Tibial nerve (tissue), 4 donors: ENCODE results near the gene RIN3.

Experiments used
- EP300 ChIP-seq, 2 donors: sonication (generic); formaldehyde crosslinking; IDR thresholded peaks; one replicate each; pipeline ENCODE4 v1.6.1; 2017; ENCODE audit warnings: antibody characterized with exemption in 2 of 2, mild to moderate bottlenecking in 1 of 2
- POLR2A ChIP-seq, 2 donors: fragments of 450-650 bp; IDR thresholded peaks; one replicate each; pipeline ENCODE4 v1.6.1; 2017; ENCODE audit warnings: antibody characterized with exemption in 2 of 2, mild to moderate bottlenecking in 2 of 2, moderate library complexity in 2 of 2
- TF ChIP-seq, protein P1 (sequence below), 5 experiments: fragments of 200-600 bp in 3 of 5; fragments of 450-650 bp in 2 of 5; sonication (generic) in 3 of 5; IDR thresholded peaks; one replicate each; pipeline ENCODE4 v1.5.1; 2016 to 2019; ENCODE audit warnings: antibody characterized with exemption in 5 of 5, mild to moderate bottlenecking in 3 of 5, moderate library complexity in 2 of 5

DNA sequence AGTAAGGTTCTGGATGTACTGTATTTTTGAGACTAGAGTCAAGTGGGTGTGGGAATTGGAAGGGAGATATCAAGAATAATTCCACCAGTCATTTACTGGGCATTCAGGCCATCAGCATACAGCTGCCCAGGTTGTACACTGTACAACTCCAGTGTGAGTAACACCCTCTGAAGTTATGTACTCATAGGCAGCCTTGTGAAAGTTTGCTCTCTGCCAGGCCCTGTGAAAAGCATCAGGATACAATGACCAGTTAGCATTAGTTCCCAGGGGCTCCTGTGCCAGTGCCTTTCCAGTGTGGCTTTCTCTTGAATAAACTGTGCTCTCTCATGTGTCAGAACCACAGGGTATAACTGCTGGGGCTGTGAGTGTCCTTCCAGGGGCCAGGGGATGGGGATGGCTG, 145.1 kb downstream of the RIN3 start:
- TF ChIP-seq POLR2A (IDR thresholded peaks at IDR 0.05) (no peak), EP300 (IDR thresholded peaks at IDR 0.05) (no peak)
- TF ChIP-seq, protein P1, sequence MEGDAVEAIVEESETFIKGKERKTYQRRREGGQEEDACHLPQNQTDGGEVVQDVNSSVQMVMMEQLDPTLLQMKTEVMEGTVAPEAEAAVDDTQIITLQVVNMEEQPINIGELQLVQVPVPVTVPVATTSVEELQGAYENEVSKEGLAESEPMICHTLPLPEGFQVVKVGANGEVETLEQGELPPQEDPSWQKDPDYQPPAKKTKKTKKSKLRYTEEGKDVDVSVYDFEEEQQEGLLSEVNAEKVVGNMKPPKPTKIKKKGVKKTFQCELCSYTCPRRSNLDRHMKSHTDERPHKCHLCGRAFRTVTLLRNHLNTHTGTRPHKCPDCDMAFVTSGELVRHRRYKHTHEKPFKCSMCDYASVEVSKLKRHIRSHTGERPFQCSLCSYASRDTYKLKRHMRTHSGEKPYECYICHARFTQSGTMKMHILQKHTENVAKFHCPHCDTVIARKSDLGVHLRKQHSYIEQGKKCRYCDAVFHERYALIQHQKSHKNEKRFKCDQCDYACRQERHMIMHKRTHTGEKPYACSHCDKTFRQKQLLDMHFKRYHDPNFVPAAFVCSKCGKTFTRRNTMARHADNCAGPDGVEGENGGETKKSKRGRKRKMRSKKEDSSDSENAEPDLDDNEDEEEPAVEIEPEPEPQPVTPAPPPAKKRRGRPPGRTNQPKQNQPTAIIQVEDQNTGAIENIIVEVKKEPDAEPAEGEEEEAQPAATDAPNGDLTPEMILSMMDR (IDR thresholded peaks at IDR 0.05) = no peak
